Colonic mucosa (tissue), 4 donors: Measurements from ENCODE around the gene KCNJ5. TPM values are rescaled to one million over a fixed set of nuclear protein-coding genes. Genes with fewer than 3 reads are reported as not detected.

Source experiments
- DNase-seq: peaks from one replicate; pipeline ENCODE4 v3.0.0-alpha.2; 2020
- H3K27ac ChIP-seq: fragments of 200-600 bp; one replicate; pipeline ENCODE4 v1.8.0; 2021
- H3K27me3 ChIP-seq: fragments of 200-600 bp; one replicate; pipeline ENCODE4 v1.8.0; 2021
- H3K36me3 ChIP-seq: fragments of 200-600 bp; one replicate; pipeline ENCODE4 v1.8.0; 2021
- H3K4me1 ChIP-seq: fragments of 200-600 bp; one replicate; pipeline ENCODE4 v1.8.0; 2021; ENCODE audit warnings: mild to moderate bottlenecking
- H3K4me3 ChIP-seq: fragments of 200-600 bp; one replicate; pipeline ENCODE4 v1.8.0; 2021
- H3K9ac ChIP-seq, 2 donors: one replicate each; pipeline ENCODE4 v1.7.0; 2013; ENCODE audit warnings: control low read depth in 2 of 2, low read depth in 2 of 2, low read length in 2 of 2
- H3K9me3 ChIP-seq: fragments of 200-600 bp; one replicate; pipeline ENCODE4 v1.8.0; 2021
- CTCF ChIP-seq: fragments of 200-600 bp; IDR thresholded peaks from one replicate; pipeline ENCODE4 v1.8.0; 2022; ENCODE audit warnings: antibody characterized with exemption, mild to moderate bottlenecking
- intact Hi-C: fragments of 100-400 bp; cut with DNase I; formaldehyde crosslinking; loops from one replicate; pipeline ENCODE4 v1.14.1; 2022
- total RNA-seq, 2 donors: library from RNA; stranded (reverse); fragmentation: NEBNext Ultra II Directional in 1 of 2; extraction: Animal tissue kit (Norgen Biotek cat#: 25700) in 1 of 2; gene quantifications; one replicate each; pipeline ENCODE4 v1.2.1, GENCODE V29; 2021
- donor health status: healthy.
- donor health status: DM: no; HTN: no; CAD: no.
- donor health status: DM: no; HTN: no; CAD: no.

The KCNJ5 gene
- total RNA-seq = under 1 TPM; 0.15 to 0.66 TPM

- Histone ChIP-seq H3K9ac (peak within 1 kb of the TSS in 1 of 2 donors; percentile 41), H3K27me3 (peaks cover 23% of the 10 kb centered on the region), H3K9me3 (no peaks in the 10 kb centered on the region), H3K27ac (no peak within 1 kb of the TSS), H3K4me3 (peak within 1 kb of the TSS; percentile 25), H3K36me3 (no peaks in the 10 kb centered on the region), H3K4me1 (peaks cover 6% of the 10 kb centered on the region)
- DNase-seq = peak; percentile 38
- TF ChIP-seq CTCF = no peak
- intact Hi-C loops = no loop called here
These were observed at the start of gene KCNJ5 for GRCh38 chr11:128890543-128891368. KCNJ5 (plus strand) TSS chr11:128891356; CDS start chr11:128911274, 19,918 bp downstream.

DNA sequence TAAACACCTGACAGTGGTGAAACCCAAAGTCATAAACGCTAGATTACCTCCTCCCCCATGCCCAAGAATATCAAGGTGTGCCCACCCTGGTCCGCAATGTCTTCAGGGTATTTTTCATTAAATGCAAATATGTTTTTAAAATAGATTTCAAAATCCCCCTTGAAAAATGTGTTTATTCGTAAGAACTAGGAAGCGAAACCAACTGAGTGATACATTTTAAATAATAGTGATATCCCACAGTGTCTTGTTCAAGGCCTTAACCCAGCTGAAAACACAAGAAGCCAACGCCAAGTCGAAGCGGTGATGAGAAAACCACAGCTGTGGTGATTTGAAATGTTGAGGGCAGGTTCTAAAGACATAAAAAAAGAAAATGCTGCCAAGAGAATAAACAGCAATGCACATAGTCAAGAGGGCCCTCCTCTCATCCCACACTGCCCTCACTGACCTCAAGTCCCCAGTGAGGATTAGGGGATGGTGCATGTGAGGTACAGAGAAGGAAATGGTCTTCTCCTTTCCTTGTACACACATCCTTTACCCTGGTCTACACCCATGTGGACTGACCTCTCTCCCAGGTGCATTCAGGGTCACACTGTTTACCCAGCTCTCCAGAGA, 49.6 kb upstream of the KCNJ5 start:
- no peaks in the 10 kb centered on the region for H3K36me3 ChIP-seq
- no peaks in the 10 kb centered on the region for H3K4me1 ChIP-seq
- no peak overlapping the region for H3K9ac ChIP-seq
- no peaks in the 10 kb centered on the region for H3K9me3 ChIP-seq
- H3K27ac ChIP-seq = no peak overlapping the region
- no peak for DNase-seq
- no peaks in the 10 kb centered on the region for H3K27me3 ChIP-seq
- intact Hi-C loops = no loop called here
- no peak for TF ChIP-seq CTCF
- no peak overlapping the region for H3K4me3 ChIP-seq

GRCh38 chr11:128843198-128843785, 47.9 kb upstream of the KCNJ5 start:
- H3K9me3 ChIP-seq = no peaks in the 10 kb centered on the region
- DNase-seq = no peak
- intact Hi-C loops = no loop called here
- H3K4me1 ChIP-seq = no peaks in the 10 kb centered on the region
- no peak overlapping the region for H3K9ac ChIP-seq
- H3K27ac ChIP-seq = no peak overlapping the region
- TF ChIP-seq CTCF = no peak
- no peak overlapping the region for H3K4me3 ChIP-seq
- no peaks in the 10 kb centered on the region for H3K27me3 ChIP-seq
- H3K36me3 ChIP-seq = no peaks in the 10 kb centered on the region

- Histone ChIP-seq H3K27me3 (no peaks in the 10 kb centered on the region), H3K4me3 (no peak overlapping the region), H3K4me1 (no peaks in the 10 kb centered on the region), H3K9me3 (no peaks in the 10 kb centered on the region), H3K27ac (no peak overlapping the region), H3K9ac (no peak overlapping the region), H3K36me3 (no peaks in the 10 kb centered on the region)
- intact Hi-C loops = no loop called here
- DNase-seq = no peak
- TF ChIP-seq CTCF = no peak
These were observed 45.8 kb upstream of the KCNJ5 start for GRCh38 chr11:128845334-128845780.

DNA sequence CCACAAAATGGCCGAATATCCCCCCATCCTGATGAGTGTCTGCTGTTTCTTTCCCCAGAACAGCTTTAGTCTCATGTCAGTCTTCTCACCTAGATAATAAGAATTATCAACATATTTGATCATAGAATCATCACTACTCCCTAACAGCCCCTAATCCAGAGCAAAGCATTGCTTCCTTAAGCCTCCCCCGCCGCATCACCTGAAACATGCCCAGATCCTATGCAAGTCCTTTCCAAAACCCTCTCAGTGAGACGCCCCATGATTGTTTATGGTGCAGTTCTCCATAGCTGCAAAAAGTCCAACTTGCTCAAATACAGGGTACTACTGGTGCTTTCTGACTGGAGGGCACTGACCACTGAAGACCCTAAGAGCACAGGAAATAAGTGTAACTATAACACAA, 44.2 kb upstream of the KCNJ5 start:
- no peak for TF ChIP-seq CTCF
- H3K4me1 ChIP-seq = no peaks in the 10 kb centered on the region
- intact Hi-C loops = no loop called here

More for the DNA sequence above, 44.2 kb upstream of the KCNJ5 start:
- Histone ChIP-seq H3K9me3 (no peaks in the 10 kb centered on the region), H3K9ac (no peak overlapping the region), H3K4me3 (no peak overlapping the region), H3K27me3 (no peaks in the 10 kb centered on the region), H3K36me3 (no peaks in the 10 kb centered on the region), H3K27ac (no peak overlapping the region)
- no peak for DNase-seq
